Measurements from ENCODE around the gene C11orf91. TPM values are rescaled to one million over a fixed set of nuclear protein-coding genes. Genes with fewer than 3 reads are reported as not detected.
"Not testable (repeated sequence)": the region's sequence is repeated elsewhere in the genome, so short reads cannot be mapped to it uniquely, and the experiment has no call there.

Gene C11orf91
- total and polyA plus RNA-seq, 2 of the 8 experiments (the other 6 are each of a cell fraction or from before 2014, with no cell fraction given) = not detected

DNA sequence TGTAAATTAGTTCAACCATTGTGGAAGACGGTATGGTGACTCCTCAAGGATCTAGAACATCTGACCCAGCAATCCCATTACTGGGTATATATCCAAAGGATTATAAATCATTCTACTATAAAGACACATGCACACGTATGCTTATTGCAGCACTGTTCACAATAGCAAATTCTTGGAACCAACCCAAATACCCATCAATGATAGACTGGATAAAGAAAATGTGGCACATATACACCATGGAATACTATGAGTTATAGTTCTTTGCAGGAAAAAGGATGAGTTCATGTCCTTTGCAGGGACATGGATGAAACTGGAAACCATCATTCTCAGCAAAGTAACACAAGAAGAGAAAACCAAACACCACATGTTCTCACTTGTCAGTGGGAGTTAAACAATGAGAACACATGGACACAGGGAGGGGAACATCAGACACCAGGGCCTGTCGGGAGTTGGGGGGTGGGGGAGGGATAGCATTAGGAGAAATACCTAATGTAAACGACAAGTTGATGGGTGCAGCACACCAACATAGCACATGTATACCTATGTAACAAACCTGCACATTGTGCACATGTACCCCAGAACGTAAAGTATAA lies 28.5 kb upstream of the C11orf91 start:
- H3K79me2 ChIP-seq (ENCODE audit: control insufficient read depth in 1 of 2, insufficient read depth in 2 of 2, low read length in 2 of 2) = peaks cover 2 to 42% of the 10 kb centered on the region in 2 experiments; a peak in 3 of 4 replicates
- 92% methylated on average over 5 of the region's 5 CpGs; no CpG with 5 or more reads in 1 of the 2 experiments for WGBS, 2 experiments (ENCODE audit: extremely low coverage in 1 of 2, insufficient coverage in 1 of 2, insufficient read length in 1 of 2, insufficient replicate concordance in 2 of 2, low coverage in 1 of 2, low lambda C conversion rate in 2 of 2, missing lambda C conversion rate in 1 of 2)
- CTCF ChIA-PET (ENCODE audit: partially characterized antibody) = not testable (repeated sequence)

GRCh38 chr11:33727539-33727938 lies 26.9 kb upstream of the C11orf91 start:
- not testable (repeated sequence) for H4K20me1 ChIP-seq (replicated peaks in 1 of 2; ENCODE audit: control insufficient read depth in 1 of 2, insufficient read depth in 2 of 2, low read length in 2 of 2)
- CTCF ChIA-PET (ENCODE audit: partially characterized antibody) = interaction anchor here (1.0 to 1.1 kb wide), 2 partner anchors 9 to 12 kb away, joined by 3 to 4 read pairs; no protein-coding TSS in a partner anchor

More for the DNA sequence above, 28.5 kb upstream of the C11orf91 start:
- H3K4me2 ChIP-seq (ENCODE audit: insufficient read depth in 1 of 2, low read depth in 2 of 2, low read length in 2 of 2); H3K56ac ChIP-seq (replicated peaks; ENCODE audit: insufficient read length, low read depth, low read length); H3K4me1 ChIP-seq (replicated peaks in 1 of 4; ENCODE audit: control insufficient read depth in 3 of 4, insufficient read depth in 4 of 4, low read length in 3 of 4); H3K27ac ChIP-seq (ENCODE audit: low read depth, low read length); H4K91ac ChIP-seq (replicated peaks; ENCODE audit: insufficient read length, low read length); H2AFZ ChIP-seq (ENCODE audit: low read length); H3K9me3 ChIP-seq (ENCODE audit: insufficient read depth in 2 of 2, low read depth in 1 of 2, low read length in 1 of 2); H3K27me3 ChIP-seq (replicated peaks in 1 of 4; ENCODE audit: control insufficient read depth in 3 of 4, extremely low read depth in 1 of 4, insufficient read depth in 3 of 4, low read length in 3 of 4); H2AK5ac ChIP-seq (ENCODE audit: low read depth, low read length); H3K9ac ChIP-seq (replicated peaks in 1 of 4; ENCODE audit: extremely low read depth in 1 of 4, low read depth in 3 of 4, low read length in 3 of 4); H4K8ac ChIP-seq (ENCODE audit: extremely low read depth, insufficient read depth, low read length); H3K79me1 ChIP-seq (ENCODE audit: low read depth, low read length); H3K4ac ChIP-seq (replicated peaks; ENCODE audit: insufficient read length, low read depth, low read length); H2BK120ac ChIP-seq (replicated peaks; ENCODE audit: low read depth, low read length); H3K4me3 ChIP-seq (ENCODE audit: extremely low read depth in 1 of 4, insufficient read depth in 2 of 4, low read depth in 3 of 4, low read length in 4 of 4); H3K23me2 ChIP-seq (ENCODE audit: low read depth, low read length); FAIRE-seq; H2BK12ac ChIP-seq (ENCODE audit: low read depth, low read length); H2BK20ac ChIP-seq (ENCODE audit: low read length); H4K5ac ChIP-seq (ENCODE audit: insufficient read length, low read depth, low read length); H3K14ac ChIP-seq (ENCODE audit: insufficient read length); H3K36me3 ChIP-seq (ENCODE audit: control insufficient read depth in 2 of 4, insufficient read depth in 4 of 4, low read length in 3 of 4); DNase-seq (ENCODE audit: low read depth in 1 of 2, low spot score in 2 of 2); H3K23ac ChIP-seq (ENCODE audit: insufficient read length); H2BK5ac ChIP-seq (ENCODE audit: low read depth, low read length); POLR2A ChIA-PET (ENCODE audit: partially characterized antibody); H2BK15ac ChIP-seq (ENCODE audit: low read length); H3K18ac ChIP-seq (ENCODE audit: extremely low read depth, low read length): not testable (repeated sequence)
- peaks cover 3 to 15% of the 10 kb centered on the region in 2 experiments for H4K20me1 ChIP-seq (replicated peaks in 1 of 2; ENCODE audit: control insufficient read depth in 1 of 2, insufficient read depth in 2 of 2, low read length in 2 of 2)

More at GRCh38 chr11:33727539-33727938, 26.9 kb upstream of the C11orf91 start:
- H3K79me2 ChIP-seq (ENCODE audit: control insufficient read depth in 1 of 2, insufficient read depth in 2 of 2, low read length in 2 of 2) = peaks cover 0 to 35% of the 10 kb centered on the region in 2 experiments; a peak in 2 of 4 replicates
- H3K4me1 ChIP-seq (replicated peaks in 1 of 4; ENCODE audit: control insufficient read depth in 3 of 4, insufficient read depth in 4 of 4, low read length in 3 of 4); DNase-seq (ENCODE audit: low read depth in 1 of 2, low spot score in 2 of 2); H3K4me3 ChIP-seq (ENCODE audit: extremely low read depth in 1 of 4, insufficient read depth in 2 of 4, low read depth in 3 of 4, low read length in 4 of 4); H3K56ac ChIP-seq (replicated peaks; ENCODE audit: insufficient read length, low read depth, low read length); H3K9ac ChIP-seq (replicated peaks in 1 of 4; ENCODE audit: extremely low read depth in 1 of 4, low read depth in 3 of 4, low read length in 3 of 4); H3K4ac ChIP-seq (replicated peaks; ENCODE audit: insufficient read length, low read depth, low read length); H2AK5ac ChIP-seq (ENCODE audit: low read depth, low read length); H4K5ac ChIP-seq (ENCODE audit: insufficient read length, low read depth, low read length); FAIRE-seq; H3K18ac ChIP-seq (ENCODE audit: extremely low read depth, low read length); H2BK120ac ChIP-seq (replicated peaks; ENCODE audit: low read depth, low read length); H3K36me3 ChIP-seq (ENCODE audit: control insufficient read depth in 2 of 4, insufficient read depth in 4 of 4, low read length in 3 of 4); H2BK5ac ChIP-seq (ENCODE audit: low read depth, low read length); H3K9me3 ChIP-seq (ENCODE audit: insufficient read depth in 2 of 2, low read depth in 1 of 2, low read length in 1 of 2); H3K4me2 ChIP-seq (ENCODE audit: insufficient read depth in 1 of 2, low read depth in 2 of 2, low read length in 2 of 2); H3K27ac ChIP-seq (ENCODE audit: low read depth, low read length); H4K91ac ChIP-seq (replicated peaks; ENCODE audit: insufficient read length, low read length); H3K79me1 ChIP-seq (ENCODE audit: low read depth, low read length); POLR2A ChIA-PET (ENCODE audit: partially characterized antibody); H3K23me2 ChIP-seq (ENCODE audit: low read depth, low read length); H2AFZ ChIP-seq (ENCODE audit: low read length); H4K8ac ChIP-seq (ENCODE audit: extremely low read depth, insufficient read depth, low read length); H2BK20ac ChIP-seq (ENCODE audit: low read length); H3K14ac ChIP-seq (ENCODE audit: insufficient read length); H3K27me3 ChIP-seq (replicated peaks in 1 of 4; ENCODE audit: control insufficient read depth in 3 of 4, extremely low read depth in 1 of 4, insufficient read depth in 3 of 4, low read length in 3 of 4); H2BK12ac ChIP-seq (ENCODE audit: low read depth, low read length); H2BK15ac ChIP-seq (ENCODE audit: low read length); H3K23ac ChIP-seq (ENCODE audit: insufficient read length): not testable (repeated sequence)
- WGBS, 2 experiments (ENCODE audit: extremely low coverage in 1 of 2, insufficient coverage in 1 of 2, insufficient read length in 1 of 2, insufficient replicate concordance in 2 of 2, low coverage in 1 of 2, low lambda C conversion rate in 2 of 2, missing lambda C conversion rate in 1 of 2) = 100% methylated on average over 1 of the region's 1 CpG; no CpG with 5 or more reads in 1 of the 2 experiments

Measured in H1 (cell line).